ENCODE measurements around the gene EXOC4. TPM values are rescaled to one million over a fixed set of nuclear protein-coding genes. Genes with fewer than 3 reads are reported as not detected.

Gene EXOC4
- total and polyA plus RNA-seq, 7 experiments from 2014 or later = 44.1 to 106 (median 74.2) TPM

DNA sequence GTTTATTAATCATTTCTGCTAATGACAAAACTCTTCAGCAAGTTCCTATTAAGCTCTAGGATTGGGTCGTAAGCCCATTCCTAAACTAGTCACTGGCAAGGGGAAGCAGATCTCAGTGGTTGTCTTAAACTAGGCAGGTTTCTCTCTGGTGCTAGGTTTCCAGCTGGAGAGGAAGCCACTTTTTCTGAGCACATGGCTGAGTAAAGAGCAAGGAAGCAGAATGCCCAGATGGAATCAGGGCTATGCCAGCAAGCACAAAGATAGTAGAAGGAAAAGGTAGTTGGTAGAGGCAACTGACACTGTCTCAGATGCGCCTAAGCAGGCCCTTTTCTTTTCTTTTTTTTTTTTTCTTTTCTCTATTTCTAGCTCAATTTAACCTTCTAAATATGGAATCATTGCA, 224.9 kb downstream of the EXOC4 start:
- CTCF ChIA-PET = no interaction called here
- Mint-ChIP-seq H3K4me1 (peaks cover 11 to 53% (median 40%) of the 10 kb centered on the region in 7 donors), H3K4me3 (no peak overlapping the region), H3K27me3 (no peaks in the 10 kb centered on the region), H3K9me3 (peaks cover 0 to 7% (median 0%) of the 10 kb centered on the region in 11 donors), H3K36me3 (peaks cover 5 to 40% (median 20%) of the 10 kb centered on the region in 5 donors), H3K27ac (peak overlapping the region in 1 of 9 donors; percentile 86)
- H3K9me3 ChIP-seq (ENCODE audit: control insufficient read depth in 2 of 3, low read length in 3 of 3) = no peaks in the 10 kb centered on the region
- POLR2A ChIA-PET = no interaction called here
- H3K36me3 ChIP-seq (ENCODE audit: control insufficient read depth in 2 of 3, insufficient read depth in 3 of 3, low read length in 3 of 3) = no peaks in the 10 kb centered on the region
- H3K27ac ChIP-seq (ENCODE audit: low read depth, low read length) = no peak overlapping the region
- no peaks in the 10 kb centered on the region for H3K27me3 ChIP-seq (ENCODE audit: control insufficient read depth in 2 of 2, insufficient read depth in 2 of 2, low read length in 2 of 2)
- H3K4me3 ChIP-seq (ENCODE audit: low read length) = no peak overlapping the region
- DNase-seq = no peak
- ATAC-seq = no peak
- intact Hi-C loops (cut with micrococcal nuclease) = no loop called here
- peaks cover 7 to 18% of the 10 kb centered on the region in 2 donors for H3K4me1 ChIP-seq (ENCODE audit: control insufficient read depth in 2 of 2, insufficient read depth in 2 of 2, low read length in 2 of 2)

DNA sequence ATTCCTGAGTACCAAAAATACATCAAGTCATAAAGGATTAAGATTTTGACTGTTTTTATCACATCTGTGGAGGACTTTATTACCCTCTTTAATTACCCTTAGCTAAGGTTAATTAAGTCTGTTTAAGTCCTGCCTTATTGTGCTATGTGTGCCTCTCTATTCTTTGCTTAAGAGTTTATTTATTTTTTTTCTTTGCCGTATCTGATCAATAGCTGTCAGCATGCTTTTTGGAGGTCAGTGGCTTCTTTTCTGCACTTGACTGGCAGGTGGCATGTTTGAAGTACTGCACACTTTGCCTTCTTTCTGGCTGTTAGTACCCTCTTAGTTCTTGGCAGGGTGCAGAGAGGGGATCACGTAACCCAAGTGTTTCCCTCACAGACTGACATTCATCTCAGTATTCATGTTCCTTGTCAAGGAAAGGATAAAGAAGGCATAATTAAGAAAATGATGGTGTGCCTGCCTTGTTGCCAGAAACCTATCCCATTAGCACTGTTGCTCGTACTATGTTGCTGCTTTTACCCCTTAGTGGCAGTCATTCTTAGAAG, 225.8 kb downstream of the EXOC4 start:
- ATAC-seq = no peak
- H3K9me3 Mint-ChIP-seq = peaks cover 0 to 2% (median 0%) of the 10 kb centered on the region in 11 donors
- peaks cover 6 to 36% (median 17%) of the 10 kb centered on the region in 5 donors for H3K36me3 Mint-ChIP-seq
- peak overlapping the region in 5 of 9 donors; percentile 2 to 64 (median 42) for H3K27ac Mint-ChIP-seq
- POLR2A ChIA-PET = no interaction called here
- Histone ChIP-seq H3K4me1 (ENCODE audit: control insufficient read depth in 2 of 2, insufficient read depth in 2 of 2, low read length in 2 of 2) (peaks cover 14 to 26% of the 10 kb centered on the region in 2 donors), H3K27me3 (ENCODE audit: control insufficient read depth in 2 of 2, insufficient read depth in 2 of 2, low read length in 2 of 2) (no peaks in the 10 kb centered on the region), H3K27ac (ENCODE audit: low read depth, low read length) (no peak overlapping the region), H3K4me3 (ENCODE audit: low read length) (no peak overlapping the region), H3K36me3 (ENCODE audit: control insufficient read depth in 2 of 3, insufficient read depth in 3 of 3, low read length in 3 of 3) (no peaks in the 10 kb centered on the region), H3K9me3 (ENCODE audit: control insufficient read depth in 2 of 3, low read length in 3 of 3) (no peaks in the 10 kb centered on the region)
- peak overlapping the region in 3 of 10 donors; percentile 14 to 35 (median 17) for H3K4me3 Mint-ChIP-seq
- no peak for DNase-seq
- intact Hi-C loops (cut with micrococcal nuclease) = no loop called here
- H3K27me3 Mint-ChIP-seq = no peaks in the 10 kb centered on the region
- CTCF ChIA-PET = no interaction called here
- peaks cover 16 to 62% (median 48%) of the 10 kb centered on the region in 7 donors for H3K4me1 Mint-ChIP-seq

DNA sequence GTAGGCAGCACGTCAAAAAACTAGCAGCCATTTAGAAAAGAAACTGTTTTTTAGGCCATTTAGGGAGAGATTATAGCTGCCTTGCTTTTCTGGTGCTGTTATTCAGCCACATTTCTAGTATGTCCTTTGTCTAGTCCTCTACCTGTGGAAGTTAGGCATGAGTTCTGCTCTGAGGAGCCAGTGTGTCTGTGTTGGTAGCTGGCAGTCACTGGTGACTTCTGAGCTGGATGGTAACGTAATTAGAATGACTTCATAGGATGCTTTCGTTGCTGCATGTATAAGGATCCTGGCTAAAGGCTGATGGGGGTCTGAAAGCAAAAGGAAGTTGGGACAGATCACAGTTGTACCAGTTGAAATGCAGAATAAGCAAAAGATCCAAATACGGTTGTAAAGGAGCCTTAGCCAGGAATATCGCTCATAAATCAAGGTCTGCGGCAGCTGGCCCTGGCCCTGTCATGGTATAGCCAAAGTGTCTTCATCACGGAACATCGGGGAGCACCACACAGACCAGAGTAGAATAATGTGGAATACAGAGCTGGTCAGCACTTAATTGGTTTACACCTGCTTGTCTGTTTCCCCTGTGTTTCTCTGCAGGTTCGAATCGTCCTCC, 226.7 kb downstream of the EXOC4 start:
- H3K9me3 Mint-ChIP-seq = no peaks in the 10 kb centered on the region
- ChIA-PET CTCF (interaction anchor here (1.1 kb wide), 1 partner anchor 142 kb away, joined by 3 read pairs; no protein-coding TSS in a partner anchor), POLR2A (no interaction called here)
- peaks cover 6 to 32% (median 17%) of the 10 kb centered on the region in 5 donors for H3K36me3 Mint-ChIP-seq
- intact Hi-C loops (cut with micrococcal nuclease) = loop anchor here (1.0 to 5.0 kb wide), 2 partner anchors 10 to 53 kb away; no protein-coding TSS in a partner anchor
- H3K4me3 ChIP-seq (ENCODE audit: low read length) = no peak overlapping the region
- H3K27me3 Mint-ChIP-seq = no peaks in the 10 kb centered on the region
- H3K36me3 ChIP-seq (ENCODE audit: control insufficient read depth in 2 of 3, insufficient read depth in 3 of 3, low read length in 3 of 3) = no peaks in the 10 kb centered on the region
- no peaks in the 10 kb centered on the region for H3K27me3 ChIP-seq (ENCODE audit: control insufficient read depth in 2 of 2, insufficient read depth in 2 of 2, low read length in 2 of 2)
- peak overlapping the region in 3 of 9 donors; percentile 5 to 45 (median 8) for H3K27ac Mint-ChIP-seq
- peaks cover 25 to 70% (median 56%) of the 10 kb centered on the region in 7 donors for H3K4me1 Mint-ChIP-seq
- H3K4me3 Mint-ChIP-seq = peak overlapping the region in 1 of 10 donors; percentile 17
- no peak overlapping the region for H3K27ac ChIP-seq (ENCODE audit: low read depth, low read length)
- DNase-seq (no peak), ATAC-seq (no peak)
- H3K9me3 ChIP-seq (ENCODE audit: control insufficient read depth in 2 of 3, low read length in 3 of 3) = no peaks in the 10 kb centered on the region
- peaks cover 21 to 30% of the 10 kb centered on the region in 2 donors for H3K4me1 ChIP-seq (ENCODE audit: control insufficient read depth in 2 of 2, insufficient read depth in 2 of 2, low read length in 2 of 2)

DNA sequence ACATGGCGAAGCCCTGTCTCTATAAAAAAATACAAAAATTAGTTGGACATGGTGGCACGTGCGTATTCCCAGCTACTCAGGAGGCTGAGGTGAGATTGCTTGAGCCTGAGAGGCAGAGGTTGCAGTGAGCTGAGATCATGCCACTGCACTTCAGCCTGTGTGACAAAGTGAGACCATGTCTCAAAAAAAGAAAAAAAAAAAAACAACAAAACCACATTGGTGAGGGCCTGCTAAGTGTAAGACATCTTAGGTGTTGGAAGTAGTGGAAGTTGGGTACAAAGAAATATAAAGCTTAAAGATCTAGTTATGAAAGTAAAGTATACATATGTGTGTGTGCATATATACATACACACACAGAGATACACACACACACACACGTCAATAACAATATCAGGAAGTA, 228.0 kb downstream of the EXOC4 start:
- intact Hi-C loops (cut with micrococcal nuclease) = loop anchor here (1.0 to 5.0 kb wide), 2 partner anchors 12 to 51 kb away; no protein-coding TSS in a partner anchor
- ATAC-seq (peak; percentile 23), DNase-seq (no peak)
- no peaks in the 10 kb centered on the region for H3K9me3 Mint-ChIP-seq
- Histone ChIP-seq H3K9me3 (ENCODE audit: control insufficient read depth in 2 of 3, low read length in 3 of 3) (no peaks in the 10 kb centered on the region), H3K27me3 (ENCODE audit: control insufficient read depth in 2 of 2, insufficient read depth in 2 of 2, low read length in 2 of 2) (no peaks in the 10 kb centered on the region), H3K27ac (ENCODE audit: low read depth, low read length) (no peak overlapping the region), H3K4me3 (ENCODE audit: low read length) (no peak overlapping the region), H3K4me1 (ENCODE audit: control insufficient read depth in 2 of 2, insufficient read depth in 2 of 2, low read length in 2 of 2) (peaks cover 21 to 30% of the 10 kb centered on the region in 2 donors), H3K36me3 (ENCODE audit: control insufficient read depth in 2 of 3, insufficient read depth in 3 of 3, low read length in 3 of 3) (no peaks in the 10 kb centered on the region)
- peaks cover 25 to 80% (median 62%) of the 10 kb centered on the region in 7 donors for H3K4me1 Mint-ChIP-seq
- H3K27me3 Mint-ChIP-seq = no peaks in the 10 kb centered on the region
- no peak overlapping the region for H3K4me3 Mint-ChIP-seq
- ChIA-PET POLR2A (no interaction called here), CTCF (no interaction called here)
- H3K36me3 Mint-ChIP-seq = peaks cover 6 to 25% (median 18%) of the 10 kb centered on the region in 5 donors
- H3K27ac Mint-ChIP-seq = peak overlapping the region in 4 of 9 donors; percentile 19 to 64 (median 36)

DNA sequence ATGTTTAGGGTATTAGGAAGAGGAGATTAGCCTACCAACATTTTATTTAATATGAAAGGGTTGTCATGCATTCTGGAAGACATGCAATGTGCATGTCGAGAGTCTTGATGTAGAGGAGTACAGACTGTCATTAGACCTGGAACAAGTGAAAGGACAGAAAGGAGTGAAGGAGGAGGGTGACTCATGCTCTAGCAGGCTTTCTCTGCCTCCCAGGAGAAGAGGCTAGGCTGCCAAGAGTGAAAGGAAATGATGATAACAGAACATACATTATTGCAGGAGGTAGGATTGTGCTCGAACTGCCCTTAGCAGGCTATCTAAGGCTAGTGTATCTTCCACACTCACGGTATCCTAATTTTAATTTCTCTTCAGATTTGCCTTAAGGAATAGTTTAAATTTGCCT, 228.8 kb downstream of the EXOC4 start:
- H3K36me3 Mint-ChIP-seq = peaks cover 6 to 27% (median 19%) of the 10 kb centered on the region in 5 donors
- Histone ChIP-seq H3K27ac (ENCODE audit: low read depth, low read length) (no peak overlapping the region), H3K27me3 (ENCODE audit: control insufficient read depth in 2 of 2, insufficient read depth in 2 of 2, low read length in 2 of 2) (no peaks in the 10 kb centered on the region), H3K4me1 (ENCODE audit: control insufficient read depth in 2 of 2, insufficient read depth in 2 of 2, low read length in 2 of 2) (peaks cover 21 to 30% of the 10 kb centered on the region in 2 donors), H3K9me3 (ENCODE audit: control insufficient read depth in 2 of 3, low read length in 3 of 3) (no peaks in the 10 kb centered on the region), H3K36me3 (ENCODE audit: control insufficient read depth in 2 of 3, insufficient read depth in 3 of 3, low read length in 3 of 3) (no peaks in the 10 kb centered on the region), H3K4me3 (ENCODE audit: low read length) (no peak overlapping the region)
- ChIA-PET CTCF (no interaction called here), POLR2A (no interaction called here)
- DNase-seq (no peak), ATAC-seq (no peak)
- H3K4me1 Mint-ChIP-seq = peaks cover 25 to 80% (median 62%) of the 10 kb centered on the region in 7 donors
- intact Hi-C loops (cut with micrococcal nuclease) = loop anchor here in 1 of 2 donors (5.0 kb wide), 1 partner anchor 51 kb away; no protein-coding TSS in a partner anchor
- H3K4me3 Mint-ChIP-seq = peak overlapping the region in 1 of 10 donors; percentile 73
- no peaks in the 10 kb centered on the region for H3K27me3 Mint-ChIP-seq
- peak overlapping the region in 4 of 9 donors; percentile 15 to 52 (median 32) for H3K27ac Mint-ChIP-seq
- no peaks in the 10 kb centered on the region for H3K9me3 Mint-ChIP-seq

DNA sequence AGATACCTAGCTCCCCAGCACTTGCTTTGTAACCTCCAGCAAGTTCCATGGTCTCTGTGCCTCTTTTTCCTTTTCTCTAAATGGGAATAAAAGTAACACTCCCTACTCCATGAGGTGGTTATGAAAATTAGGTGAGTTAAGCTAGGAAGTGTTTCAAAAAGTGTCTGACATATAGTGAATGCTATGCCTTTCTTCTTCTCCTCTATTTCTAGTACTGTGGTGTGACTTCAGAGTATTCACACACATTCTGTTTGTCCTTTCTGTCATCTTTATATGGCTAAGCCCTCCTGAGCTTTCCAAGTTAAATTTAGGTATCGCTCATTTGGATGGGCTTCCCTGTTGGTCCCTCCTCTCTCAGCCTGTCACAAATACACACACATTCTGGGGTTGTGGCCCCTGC, 229.7 kb downstream of the EXOC4 start:
- no peaks in the 10 kb centered on the region for H3K9me3 Mint-ChIP-seq
- no peaks in the 10 kb centered on the region for H3K27me3 ChIP-seq (ENCODE audit: control insufficient read depth in 2 of 2, insufficient read depth in 2 of 2, low read length in 2 of 2)
- H3K4me1 ChIP-seq (ENCODE audit: control insufficient read depth in 2 of 2, insufficient read depth in 2 of 2, low read length in 2 of 2) = peaks cover 21 to 30% of the 10 kb centered on the region in 2 donors
- peaks cover 6 to 22% (median 11%) of the 10 kb centered on the region in 5 donors for H3K36me3 Mint-ChIP-seq
- CTCF ChIA-PET = no interaction called here
- H3K27ac Mint-ChIP-seq = peak overlapping the region in 8 of 9 donors; percentile 0 to 94 (median 28)
- ATAC-seq (no peak), DNase-seq (no peak)
- H3K27me3 Mint-ChIP-seq = no peaks in the 10 kb centered on the region
- peak overlapping the region in 7 of 10 donors; percentile 3 to 73 (median 19) for H3K4me3 Mint-ChIP-seq
- H3K4me1 Mint-ChIP-seq = peaks cover 25 to 70% (median 58%) of the 10 kb centered on the region in 7 donors
- no peaks in the 10 kb centered on the region for H3K9me3 ChIP-seq (ENCODE audit: control insufficient read depth in 2 of 3, low read length in 3 of 3)
- intact Hi-C loops (cut with micrococcal nuclease) = loop anchor here in 1 of 2 donors (5.0 kb wide), 1 partner anchor 50 kb away; no protein-coding TSS in a partner anchor
- POLR2A ChIA-PET = no interaction called here
- no peak overlapping the region for H3K27ac ChIP-seq (ENCODE audit: low read depth, low read length)
- H3K36me3 ChIP-seq (ENCODE audit: control insufficient read depth in 2 of 3, insufficient read depth in 3 of 3, low read length in 3 of 3) = no peaks in the 10 kb centered on the region
- H3K4me3 ChIP-seq (ENCODE audit: low read length) = no peak overlapping the region

All from naive thymus-derived CD4-positive, alpha-beta T cell (primary cell).